HG02981 (cell line): ENCODE measurements around the gene GSX1.
"Not testable (repeated sequence)": the region's sequence is repeated elsewhere in the genome, so short reads cannot be mapped to it uniquely, and the experiment has no call there.

ENCODE experiments used
- ATAC-seq: cut with Tn5 transposase; IDR thresholded peaks from one replicate; pipeline ENCODE4 v1.9.1; 2021; ENCODE audit warnings: mild to moderate bottlenecking, moderate library complexity; ENCODE audit not compliant: unreplicated experiment

GSX1 gene

DNA sequence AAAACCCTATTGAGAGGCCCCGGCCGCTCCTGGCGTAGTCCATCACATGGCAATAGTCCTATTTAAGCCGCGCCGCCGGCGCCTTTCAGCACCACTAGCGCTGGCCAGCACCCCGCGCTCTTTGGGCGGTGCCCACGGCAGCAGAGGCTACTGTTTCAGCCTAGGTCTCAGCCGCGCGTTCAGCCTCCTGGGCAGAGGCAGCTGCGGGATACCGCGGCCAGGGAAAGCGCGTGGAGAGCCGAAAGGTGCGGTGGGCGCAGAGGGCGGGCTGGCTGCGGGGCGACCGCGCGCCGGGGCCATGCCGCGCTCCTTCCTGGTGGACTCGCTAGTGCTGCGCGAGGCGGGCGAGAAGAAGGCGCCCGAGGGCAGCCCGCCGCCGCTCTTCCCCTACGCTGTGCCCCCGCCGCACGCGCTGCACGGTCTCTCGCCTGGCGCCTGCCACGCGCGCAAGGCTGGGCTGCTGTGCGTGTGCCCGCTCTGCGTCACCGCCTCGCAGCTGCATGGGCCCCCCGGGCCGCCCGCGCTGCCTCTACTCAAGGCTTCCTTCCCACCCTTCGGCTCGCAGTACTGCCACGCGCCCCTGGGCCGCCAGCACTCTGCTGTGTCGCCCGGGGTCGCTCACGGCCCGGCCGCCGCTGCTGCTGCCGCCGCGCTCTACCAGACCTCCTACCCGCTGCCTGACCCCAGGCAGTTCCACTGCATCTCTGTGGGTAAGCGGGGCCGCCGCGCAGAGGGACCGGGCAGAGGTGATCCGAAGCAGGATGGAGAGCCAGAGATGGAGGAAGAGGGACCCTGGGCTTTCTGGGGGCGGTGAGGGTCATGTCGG, at the start of gene GSX1:
TSS of gene GSX1 (plus strand) at position 91 of the 826 bp plus-strand sequence. CDS start at position 299, 208 bp downstream.
- no peak for ATAC-seq

DNA sequence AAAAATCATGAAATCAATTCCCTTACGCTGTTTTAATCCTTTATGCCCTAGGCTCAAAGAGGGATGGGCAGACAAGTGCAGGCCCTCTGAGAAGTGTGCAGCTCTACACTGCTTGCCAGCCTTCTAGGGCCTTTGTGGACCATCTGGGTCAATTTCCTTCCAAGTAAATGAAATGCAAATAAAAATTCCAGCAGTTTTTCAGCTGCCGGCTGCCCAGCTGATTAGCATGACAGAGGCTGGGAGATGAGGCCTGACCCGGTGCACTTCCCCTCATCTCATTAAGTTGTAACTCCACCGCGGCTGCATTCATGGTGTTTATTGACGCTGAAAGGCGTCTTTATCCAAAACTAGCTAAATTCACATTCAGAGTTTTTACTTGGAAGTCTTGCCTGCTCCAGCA, 47.5 kb upstream of the GSX1 start:
- ATAC-seq = no peak

DNA sequence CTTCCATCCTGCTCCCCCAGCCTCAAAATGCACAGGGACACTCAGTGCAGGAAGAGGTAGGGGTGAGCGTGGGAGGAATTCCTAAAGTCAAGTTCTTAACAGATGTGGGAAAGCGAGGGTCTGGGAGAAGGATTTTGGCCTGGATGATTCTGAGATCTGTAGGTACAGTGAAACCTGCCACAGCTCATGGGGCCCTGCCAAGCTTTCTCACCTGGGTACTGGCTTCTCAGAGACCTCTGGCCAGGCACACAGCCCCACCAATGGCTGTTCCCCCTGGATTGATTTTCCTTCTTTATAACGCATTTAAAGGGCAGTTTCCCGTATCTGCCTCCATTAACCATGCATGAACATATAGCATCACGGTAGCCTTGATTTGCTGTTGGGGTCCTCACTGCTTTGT, 47.0 kb upstream of the GSX1 start:
- ATAC-seq = no peak

DNA sequence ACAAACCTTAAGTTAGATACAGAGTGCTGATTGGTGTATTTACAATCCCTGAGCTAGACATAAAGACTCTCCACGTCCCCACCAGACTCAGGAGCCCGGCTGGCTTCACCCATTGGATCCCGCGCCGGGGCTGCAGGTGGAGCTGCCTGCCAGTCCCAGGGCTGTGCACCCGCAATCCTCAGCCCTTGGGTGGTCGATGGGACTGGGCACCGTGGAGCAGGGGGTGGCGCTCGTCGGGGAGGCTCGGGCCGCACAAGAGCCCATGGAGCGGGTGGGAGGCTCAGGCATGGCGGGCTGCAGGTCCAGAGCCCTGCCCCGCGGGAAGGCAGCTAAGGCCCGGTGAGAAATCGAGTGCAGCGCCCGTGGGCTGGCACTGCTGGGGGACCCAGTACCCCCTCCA, 44.1 kb upstream of the GSX1 start:
- ATAC-seq = not testable (repeated sequence)

DNA sequence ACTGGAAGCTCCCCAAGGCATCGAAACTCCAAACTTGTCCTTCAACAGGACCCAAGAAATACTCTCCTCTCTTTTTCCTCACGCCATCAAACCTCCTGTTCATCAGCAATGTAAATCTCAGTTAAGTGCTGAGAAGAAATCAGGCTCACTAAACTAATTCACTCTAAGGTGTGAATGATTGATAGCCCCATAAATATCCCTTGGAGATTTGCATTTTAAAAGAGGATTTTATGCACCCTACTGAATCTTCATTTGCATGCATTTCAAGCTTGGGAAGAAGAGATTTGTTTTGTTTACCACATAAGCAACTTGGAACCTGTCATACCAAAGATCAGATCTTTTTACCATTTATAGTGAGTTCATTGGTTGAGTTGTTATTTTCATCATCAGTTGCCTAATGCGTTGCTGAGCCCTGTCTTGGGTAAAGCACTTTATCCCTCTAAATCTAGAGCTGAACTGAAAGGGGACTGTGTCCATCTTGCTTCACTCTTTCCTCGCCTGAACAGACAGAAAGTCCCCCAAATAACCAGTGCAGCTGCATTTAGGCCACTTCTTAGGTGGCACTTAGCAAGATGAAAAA, 40.2 kb upstream of the GSX1 start:
- ATAC-seq = no peak

DNA sequence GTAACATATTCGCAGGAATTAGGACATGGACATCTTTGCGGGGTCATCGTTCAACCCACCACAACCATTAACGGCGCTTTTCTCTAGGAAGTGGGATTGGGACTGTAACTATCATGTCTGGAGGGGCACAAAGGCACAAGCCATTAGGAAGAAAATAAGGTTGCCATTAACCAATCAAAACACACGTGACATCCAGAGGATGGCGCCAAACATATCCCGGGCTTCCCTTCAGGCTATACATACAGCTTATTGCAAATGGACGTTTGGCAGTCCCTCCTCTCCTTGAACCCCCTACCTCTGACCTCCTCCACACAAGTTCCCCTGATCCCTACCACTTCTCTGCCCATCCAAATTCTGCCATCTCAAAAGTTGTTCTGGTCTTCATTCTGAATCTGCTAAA, 26.6 kb upstream of the GSX1 start:
- ATAC-seq = no peak

DNA sequence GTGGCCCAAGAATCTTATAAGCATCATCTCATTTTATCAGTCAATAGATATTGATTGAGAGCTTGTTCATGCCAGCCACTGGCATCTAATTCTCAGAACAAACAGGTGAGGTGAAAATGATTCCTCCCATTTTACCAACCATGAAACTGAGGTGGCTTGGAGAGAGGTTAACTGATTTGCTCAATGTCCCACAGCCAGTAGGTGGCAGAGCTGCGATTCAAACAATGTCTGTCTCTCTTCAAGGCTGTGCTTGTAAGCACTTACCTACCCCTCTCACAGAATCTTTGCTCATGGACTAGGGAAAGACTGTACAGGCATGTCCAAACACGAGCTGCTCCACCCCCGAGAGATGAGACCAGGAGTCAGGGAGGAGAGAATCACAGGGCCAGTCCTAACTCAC, 21.5 kb upstream of the GSX1 start:
- ATAC-seq = no peak

DNA sequence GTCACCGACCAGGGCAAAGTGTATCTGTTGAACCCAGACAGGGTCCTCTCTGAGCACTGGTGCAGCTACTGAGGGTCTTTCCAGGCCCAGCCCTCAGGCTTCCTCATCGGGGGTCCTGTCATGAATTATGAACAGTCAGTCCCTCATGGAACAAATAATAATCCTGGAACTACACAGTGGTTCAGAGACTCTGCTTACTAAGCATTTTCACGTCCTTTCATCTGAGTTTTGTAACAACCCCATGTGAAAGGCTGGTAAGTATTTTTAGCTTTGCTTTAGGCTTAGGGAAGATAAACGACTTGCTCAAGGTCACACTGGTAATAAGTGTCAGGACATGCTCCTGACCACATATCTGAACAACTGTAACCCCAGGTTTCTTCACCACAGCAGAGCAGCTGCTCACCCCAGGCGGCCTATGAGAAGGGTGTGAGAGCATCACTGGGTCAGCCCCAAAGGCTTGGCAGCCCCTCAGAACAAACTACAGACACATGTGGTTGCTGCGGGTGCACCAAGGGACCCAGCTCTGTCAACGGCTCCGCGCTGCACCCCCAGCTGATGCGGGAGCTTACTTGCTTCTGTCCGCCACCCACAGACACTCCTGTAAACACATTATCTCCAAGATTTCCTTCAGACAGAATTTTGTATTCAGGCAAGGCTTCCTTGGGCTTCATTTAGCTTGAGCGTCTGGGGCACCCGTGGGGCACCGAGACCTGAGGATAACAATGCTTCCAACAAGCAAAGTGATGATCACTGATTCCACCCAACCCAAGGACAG, 19.4 kb upstream of the GSX1 start:
- no peak for ATAC-seq

DNA sequence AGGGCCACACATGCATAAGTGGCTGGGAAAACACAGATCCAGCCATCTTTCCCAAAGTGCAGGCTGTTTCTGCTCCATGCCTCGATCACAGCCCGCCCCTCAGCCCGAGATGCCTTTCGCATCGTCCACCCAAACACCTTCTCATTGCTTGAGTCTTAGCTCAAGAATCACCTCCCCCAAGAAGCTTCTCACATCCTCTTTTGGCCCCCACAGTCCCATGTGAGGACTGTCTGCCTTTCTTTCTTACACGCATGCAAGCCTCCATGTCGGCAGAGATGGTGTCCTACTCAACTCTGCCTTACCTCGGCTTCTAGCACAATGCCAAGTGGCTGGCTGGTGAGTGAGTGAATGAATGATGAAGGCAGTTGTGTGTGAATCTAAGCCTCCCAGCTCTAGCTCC, 18.1 kb upstream of the GSX1 start:
- no peak for ATAC-seq

DNA sequence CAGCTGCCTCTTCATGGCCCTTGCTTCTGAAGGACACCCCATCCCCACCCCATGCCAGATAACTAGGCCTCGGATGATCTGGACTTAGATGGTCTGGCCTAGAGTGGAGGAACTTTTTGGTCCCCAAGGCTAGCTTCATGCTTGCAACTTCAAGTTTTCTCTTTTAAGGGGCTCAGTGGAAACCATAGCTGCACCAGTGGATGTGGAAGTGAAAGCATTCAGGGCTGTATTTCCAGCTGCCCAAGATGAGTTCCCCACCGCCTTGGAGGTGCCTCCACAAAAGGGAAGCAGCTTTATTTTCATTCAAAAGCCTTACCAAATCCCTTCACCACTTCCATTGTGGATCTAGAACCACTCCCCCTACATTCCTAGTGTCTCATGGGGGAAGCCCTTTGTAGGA, 17.6 kb upstream of the GSX1 start:
- ATAC-seq = no peak

DNA sequence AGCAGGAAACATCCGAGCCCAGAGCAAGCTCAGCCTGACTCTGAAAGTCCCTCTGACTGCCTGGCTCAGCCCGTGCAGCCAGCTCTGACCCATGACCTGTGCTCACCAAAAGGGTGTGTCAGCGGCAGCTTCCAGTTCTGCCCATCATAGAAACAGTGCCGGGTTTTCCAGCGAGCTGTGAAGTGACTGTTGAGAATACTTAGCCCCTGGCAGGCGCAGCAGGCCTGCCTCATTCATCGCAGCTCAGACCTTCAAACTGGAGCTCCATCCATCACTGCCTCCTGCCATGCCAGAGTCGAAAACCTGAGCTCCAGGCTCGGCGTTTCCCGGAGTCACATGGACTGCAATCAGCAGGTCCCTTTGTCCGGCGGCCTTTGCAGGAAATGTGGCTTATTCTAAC, 16.3 kb upstream of the GSX1 start:
- ATAC-seq = no peak

DNA sequence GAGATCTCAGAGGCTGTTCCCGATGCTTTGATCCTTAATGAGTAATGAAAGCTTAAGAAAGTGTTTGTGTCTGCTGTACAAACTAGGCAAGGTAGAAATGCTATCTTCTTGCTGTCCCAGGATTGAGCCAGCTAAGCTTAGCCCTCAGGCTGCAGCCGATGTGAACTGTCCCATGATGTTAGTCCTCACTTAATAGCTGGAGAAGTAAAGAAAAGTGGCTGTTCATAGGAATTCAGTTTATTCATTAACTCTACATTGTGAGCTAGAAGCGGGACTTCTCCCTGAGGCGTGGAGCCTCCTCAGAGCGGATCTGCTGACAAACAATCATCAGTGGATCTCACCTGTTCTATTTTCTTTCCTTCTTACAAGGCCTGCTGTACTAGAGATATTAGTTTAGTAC, 10.1 kb upstream of the GSX1 start:
- no peak for ATAC-seq

DNA sequence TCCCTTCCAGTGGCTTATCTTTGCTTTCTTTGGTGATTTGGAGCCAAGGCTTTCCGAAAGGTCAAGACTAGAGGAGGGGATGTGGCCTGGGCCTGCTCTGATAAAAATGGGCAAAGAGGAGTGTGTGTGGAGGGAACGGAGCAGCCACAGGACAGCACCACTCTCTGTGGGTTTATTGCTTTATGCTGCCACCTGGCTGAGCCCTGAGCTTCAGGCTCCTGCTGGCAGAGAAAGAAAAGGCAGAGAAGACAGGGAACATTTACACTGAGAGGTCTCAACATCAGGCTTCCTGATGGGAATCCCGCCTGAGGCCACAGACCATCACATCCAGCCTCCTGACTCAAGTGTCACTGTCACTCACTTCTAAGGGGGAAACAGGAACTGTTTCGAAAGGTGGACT, 9.2 kb upstream of the GSX1 start:
- no peak for ATAC-seq

DNA sequence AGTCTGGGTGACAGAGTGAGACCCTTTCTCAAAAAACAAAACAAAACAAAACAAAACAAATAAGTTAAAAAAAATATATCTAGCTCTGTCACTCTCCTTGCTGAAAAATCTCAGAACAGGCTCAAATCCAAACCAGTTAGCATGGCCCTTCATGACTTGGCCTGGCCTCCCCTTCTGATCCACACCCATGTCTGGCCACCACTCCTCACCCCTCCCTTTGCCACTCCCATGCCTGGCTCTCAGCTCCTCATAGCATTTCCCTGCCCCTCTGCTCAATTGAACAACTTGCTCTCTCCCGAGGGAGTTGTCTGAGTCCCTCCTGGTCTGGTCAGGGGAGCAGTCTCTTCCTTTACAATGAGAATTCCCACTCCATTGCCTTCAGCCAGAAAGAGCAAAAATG, 4.0 kb upstream of the GSX1 start:
- ATAC-seq = no peak

DNA sequence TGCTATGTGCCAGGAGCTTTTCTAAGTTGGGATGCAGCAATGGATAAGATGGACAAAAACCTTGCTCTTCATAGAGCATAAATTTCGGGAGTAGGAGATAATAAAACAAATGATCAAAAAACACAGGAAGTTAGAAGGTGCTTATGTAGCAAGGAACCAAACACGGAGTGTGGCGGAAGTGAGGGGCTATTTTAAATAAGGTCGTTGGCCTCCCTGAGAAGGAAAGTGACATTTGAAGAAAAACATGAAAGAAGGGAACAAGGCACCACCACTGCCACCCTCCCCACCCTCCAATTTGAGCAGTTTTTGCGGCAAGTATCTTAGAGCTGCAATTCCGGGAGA, 3.2 kb upstream of the GSX1 start:
- ATAC-seq = no peak

DNA sequence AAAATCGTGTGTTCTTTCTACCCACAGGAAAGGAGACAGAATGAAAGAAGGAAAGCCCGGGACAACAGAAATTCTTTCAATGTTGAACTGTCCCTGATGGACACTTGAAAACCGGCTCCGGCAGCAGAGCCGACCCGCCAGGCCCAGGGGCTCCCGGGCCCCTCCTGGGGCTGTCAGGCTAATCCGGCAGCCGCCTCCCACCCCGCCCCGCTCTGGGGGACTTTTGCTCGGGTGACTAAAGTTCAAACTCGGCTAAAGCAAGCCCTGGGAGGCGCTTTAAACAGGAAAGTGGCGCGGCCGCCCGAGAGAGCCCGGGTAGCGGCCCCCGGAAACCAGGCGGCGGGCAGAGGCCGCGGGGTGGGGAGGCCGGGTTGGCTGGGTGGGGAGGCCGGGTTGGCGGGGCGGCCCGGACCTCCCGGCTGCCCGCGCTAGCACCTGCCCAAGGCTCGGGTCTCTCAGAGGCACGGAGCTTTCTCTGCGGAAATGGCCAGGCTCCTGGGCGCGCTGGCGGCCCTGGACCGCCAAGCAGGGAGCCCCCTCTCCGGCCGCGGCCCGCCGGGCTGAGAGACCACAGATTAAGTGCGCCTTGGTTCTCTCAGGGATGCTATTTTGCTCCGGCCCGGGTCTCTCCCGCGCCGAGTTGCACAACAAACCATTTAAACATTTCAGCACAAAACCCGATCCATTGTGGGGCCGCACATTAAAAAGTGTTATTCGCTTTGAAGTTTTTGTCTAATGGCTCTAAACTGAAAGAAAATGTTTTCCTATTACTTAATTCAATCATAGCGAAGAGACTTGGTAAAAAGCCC, 2.6 kb upstream of the GSX1 start:
- ATAC-seq = no peak

DNA sequence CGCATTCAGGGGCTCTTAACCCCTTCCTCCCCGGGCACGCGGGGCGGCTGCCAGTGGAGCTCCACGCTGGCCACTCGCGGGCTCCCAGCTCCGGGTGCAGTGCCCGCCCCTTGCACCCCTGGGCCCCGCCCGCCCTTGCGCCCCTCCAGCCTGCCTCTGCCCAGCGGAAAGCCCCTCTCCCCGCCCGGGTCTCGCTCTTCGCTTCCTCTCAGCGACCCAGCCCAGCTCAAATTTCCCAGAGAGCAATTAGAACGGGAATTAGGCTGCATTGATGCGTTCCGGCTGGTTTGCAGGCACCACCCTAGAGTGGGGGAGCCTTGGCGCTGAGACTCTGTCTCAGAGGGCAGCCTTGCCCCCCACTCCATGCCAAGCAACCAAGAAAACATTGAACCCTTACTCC, 1.8 kb upstream of the GSX1 start:
- no peak for ATAC-seq

DNA sequence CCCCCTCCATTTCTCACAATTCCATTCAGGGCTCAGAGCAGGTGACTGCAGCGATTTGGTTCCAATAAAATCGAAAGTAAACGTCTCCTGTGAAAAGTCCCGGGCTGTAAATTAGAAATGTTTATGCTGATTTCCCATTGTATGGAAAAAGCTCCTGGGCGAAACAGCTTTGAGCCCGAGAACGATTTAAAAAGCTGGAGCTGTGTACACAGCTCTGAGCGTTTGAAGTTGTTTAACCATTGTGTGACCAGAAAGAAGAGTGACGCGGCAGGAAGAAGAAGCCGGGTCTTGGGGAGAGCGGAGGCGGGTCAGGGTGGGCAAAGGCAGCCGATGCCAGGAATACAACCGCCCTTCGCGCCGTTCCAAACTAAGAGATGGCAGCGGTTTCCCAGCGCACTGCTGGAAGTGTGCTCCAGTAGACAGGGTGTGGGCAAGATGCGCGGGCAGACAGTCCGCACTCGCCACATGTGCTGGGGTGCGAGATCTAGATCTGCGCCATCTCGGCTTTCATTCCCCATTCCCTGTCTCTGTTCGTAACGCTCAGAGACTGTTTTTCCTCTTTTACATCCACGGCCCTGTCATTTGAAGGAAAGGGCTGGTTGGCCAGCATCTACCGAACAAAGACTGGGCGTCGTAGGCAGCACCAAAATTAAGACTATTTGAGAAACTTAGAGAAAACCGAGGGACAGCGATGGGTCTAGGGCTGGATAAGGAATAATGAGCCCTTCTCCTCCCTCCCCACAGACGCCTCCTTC, 960 bp upstream of the GSX1 start:
- no peak for ATAC-seq

DNA sequence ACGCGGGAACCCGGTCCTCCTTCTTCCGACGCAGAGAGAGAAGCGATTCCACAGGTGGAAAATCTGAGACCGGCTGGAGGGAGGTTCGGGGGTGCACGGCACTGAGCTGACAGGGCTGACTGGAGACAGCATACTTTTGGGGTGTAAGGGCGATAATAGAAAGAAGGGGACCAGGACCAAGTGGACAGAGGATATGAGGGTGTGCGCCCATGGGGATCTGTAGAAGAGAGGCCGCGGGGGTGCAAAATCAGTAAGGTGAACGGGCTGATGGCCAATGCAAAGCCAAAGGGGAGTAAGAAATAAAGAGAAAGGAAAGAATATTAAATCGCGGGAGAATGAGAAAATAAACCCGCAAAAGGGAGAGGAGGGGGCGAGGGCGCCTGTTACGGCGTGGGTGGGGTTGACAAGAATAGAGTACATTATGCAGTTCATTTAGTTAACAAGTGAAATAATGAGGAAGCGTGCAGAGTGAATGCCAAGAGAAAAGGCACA, 336 bp upstream of the GSX1 start:
- ATAC-seq = no peak
